GM18907 (cell line): Measurements from ENCODE around the gene MACROH2A1.
"Not testable (repeated sequence)": the region's sequence is repeated elsewhere in the genome, so short reads cannot be mapped to it uniquely, and the experiment has no call there.

Source experiments
- ATAC-seq: cut with Tn5 transposase; IDR thresholded peaks from one replicate; pipeline ENCODE4 v1.9.1; 2021; ENCODE audit warnings: mild to moderate bottlenecking, moderate library complexity; ENCODE audit not compliant: unreplicated experiment

MACROH2A1 gene

DNA sequence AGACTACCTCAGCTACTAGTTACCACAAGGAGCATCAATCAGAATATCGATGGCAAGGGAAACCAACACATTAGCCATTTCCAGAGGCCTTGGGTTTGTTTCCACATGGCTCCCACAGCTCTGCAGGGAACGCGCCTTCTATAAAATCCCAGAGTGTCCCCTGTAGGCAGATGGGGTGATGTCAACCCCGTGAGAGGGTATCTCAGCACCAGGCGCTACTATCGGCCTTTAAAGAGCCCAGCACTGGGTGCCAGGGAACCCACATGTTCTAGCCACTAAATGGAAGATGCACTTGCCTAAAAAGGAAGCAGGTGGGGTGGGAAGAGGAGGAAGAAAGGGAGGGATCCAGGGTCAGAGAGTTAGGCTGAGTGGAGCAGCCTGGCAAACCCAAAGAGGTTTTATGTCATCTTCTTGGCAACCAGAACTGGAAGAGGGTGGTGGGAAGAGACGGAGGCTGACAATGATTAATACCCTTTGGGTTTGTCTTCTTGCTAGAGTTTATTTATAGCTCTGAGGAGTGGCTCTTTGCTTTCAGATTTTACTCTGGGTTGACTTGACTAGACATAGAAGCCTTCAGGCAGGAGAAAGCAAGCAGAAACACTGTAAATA lies 19.9 kb downstream of the MACROH2A1 start:
- ATAC-seq, result no peak

DNA sequence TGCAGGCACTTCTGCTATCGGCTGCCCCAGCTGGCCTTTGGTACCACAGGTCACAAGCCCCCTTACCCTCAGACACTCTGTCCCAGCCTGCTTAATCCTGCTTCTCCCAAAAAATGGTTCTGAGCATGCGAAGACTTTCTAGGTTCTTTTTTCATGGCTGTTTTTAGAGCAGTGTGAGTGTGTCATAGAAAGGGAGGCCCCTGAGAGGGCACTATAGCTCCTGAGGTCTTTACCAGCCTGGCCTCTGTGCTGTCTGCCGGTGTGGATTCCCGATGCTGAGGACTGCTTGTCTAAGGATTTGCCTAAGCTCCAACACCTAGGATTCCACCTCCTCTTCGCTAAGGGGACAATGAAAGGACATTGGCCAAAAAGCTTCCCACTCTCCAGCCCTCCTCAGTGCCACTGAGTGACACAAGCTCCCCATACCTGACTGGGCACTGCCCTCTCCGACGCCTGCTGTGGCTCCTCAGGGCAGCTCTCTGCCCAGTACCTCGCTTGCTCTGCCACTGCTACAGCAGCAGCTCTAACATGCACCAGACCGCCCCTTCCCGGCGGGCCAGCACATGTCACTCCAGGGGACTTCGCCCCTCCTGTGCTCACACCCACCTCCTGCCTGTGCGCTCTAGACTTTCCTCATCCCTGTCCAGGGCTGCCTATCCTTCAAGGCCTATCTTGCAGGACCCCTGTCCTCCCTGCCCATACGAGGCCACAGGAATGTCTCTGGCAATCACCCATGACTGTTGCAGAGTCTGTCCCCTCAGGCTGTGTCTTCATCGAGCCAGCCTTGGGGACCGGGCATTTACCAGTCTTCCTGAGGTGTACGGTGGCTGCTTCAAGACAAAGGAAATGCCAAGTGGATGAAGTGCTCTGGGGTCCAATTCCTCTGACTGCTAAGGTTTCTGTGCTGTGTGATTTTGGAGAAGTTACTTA lies 21.0 kb downstream of the MACROH2A1 start:
- no peak for ATAC-seq

DNA sequence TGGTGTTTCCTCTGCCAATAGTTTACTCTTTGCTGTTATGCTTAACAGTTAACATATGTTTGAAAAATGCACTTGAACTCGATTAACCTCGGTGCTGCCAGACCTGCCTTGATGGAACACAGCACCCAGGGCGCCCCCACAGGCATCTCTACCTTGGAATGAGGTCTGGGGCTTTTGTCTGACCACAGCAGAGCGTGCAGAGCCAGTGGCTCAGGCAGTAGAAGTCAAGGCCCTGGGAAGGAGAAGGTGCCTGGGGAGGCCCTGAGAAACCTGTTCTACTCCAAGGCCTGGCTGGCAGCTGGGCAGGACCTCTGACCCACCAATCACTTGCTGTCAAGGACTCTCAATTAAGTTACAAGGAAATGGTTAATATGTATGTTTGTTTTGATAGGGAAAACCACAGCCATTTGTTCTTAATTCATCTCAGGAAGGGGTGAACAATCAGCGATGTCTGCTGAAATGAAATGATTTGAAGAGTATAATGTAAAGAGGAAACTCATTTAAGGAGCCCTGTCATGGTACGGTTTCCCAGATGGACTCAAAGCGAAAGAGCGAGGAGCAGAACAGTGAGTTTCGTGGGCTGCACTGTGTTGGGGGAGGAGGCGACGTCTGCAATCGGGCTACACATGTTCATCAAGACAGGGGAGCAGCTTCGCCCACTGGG lies 21.9 kb downstream of the MACROH2A1 start:
- peak; percentile 74 for ATAC-seq

DNA sequence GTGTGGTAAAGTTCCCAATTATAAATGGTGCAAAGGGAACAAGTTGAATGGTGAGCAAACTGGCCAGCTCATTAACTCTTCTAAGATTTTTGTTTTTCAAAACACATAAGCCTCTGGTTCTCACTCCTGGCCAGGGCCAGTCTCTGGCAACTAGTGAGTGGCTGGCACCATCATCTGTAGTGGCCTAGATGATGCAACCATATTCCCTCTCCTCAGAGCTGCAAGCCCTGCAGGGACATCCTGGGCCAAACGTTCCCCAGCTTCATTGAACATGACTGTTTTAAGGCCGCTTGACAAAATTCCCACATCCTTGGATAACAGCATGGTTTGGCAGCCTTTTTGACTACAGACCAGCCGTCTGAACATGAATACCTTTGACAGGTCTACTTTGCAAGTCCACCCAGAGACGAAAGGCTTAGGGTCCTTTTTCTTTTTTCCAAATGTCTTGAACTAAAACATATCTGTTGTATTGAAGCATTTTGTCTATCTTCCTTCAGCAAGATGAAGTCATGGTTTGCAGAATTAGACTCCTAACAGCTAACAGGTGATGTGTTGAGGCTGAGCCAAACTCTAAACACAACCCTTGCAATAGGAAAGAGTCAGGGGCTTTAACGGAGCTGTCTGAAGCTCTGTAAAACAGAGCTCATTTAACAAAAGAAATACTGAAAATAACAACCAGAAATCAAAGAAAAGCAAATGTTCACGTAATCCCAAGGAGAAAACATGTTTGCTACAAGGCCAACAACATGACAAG lies 23.8 kb downstream of the MACROH2A1 start:
- no peak for ATAC-seq

DNA sequence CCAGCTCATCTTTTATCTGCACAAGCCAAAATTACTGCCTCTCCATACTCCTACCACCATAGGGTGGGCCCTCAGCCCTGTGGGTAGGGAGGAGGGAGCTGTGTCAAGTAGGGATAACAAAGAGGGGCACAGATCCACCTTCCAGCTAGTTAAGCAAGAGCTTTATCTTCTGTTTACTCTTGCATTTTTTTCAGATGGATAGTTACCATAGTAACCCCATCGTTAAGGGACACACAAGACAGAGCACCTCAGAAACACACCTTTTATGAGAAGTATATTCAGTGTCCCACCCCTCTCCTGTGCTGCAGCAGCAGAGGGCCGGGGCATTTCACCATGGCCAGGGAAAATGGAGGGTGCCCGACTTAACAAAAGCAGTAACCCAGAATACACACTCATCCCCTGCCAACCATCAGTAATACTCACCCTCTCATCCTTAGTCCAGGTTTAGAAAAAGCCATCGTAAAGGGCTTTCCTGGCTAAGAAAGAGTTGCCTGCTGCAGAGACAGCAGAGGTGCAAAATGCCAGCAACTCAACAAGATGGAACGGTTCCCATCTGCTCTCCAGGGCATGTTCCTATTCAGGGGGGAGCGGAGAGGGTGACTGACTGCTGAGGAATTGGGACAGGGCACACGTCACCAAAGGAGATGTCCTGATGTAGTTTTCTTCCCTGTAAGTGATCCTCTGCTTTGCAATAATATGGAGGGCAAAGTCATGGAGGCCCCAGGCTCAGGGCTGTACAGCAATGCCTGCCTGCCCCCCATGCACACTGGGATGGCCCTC lies 25.1 kb downstream of the MACROH2A1 start:
- ATAC-seq, result no peak

DNA sequence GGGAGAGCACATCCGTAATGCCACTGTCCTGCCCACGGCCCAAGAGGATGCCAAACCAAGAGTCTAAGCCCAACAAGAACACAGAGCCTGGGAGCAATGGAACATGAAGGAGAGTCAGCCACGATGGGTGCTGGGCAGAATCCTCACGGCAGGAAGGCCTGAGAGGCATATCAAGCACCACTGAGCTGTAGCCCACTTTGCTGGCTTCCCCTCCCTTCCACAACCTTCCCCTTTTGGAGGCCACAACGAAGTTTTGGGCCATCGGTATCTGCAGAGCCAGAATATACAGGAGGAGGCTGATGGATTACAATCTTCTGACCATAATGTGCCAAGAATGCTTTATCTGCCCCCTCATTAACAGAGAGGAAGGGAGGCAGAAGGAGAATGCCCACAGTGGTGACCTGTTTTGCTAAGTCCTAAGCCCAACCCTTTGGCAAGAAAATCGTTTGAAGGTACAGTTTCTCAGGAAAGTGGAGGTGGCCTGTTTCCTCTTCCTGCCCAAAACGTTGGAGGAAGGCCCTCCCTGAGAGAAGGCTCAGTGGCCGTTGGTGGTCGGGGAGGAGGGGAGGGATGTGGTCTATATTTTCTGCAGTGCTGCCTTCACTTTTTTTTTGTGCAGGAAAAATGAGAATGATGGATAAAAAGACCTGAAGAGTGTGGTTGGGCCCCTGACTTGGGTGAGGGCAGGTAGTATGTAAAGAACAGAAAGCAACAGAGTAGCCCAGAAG lies 26.2 kb downstream of the MACROH2A1 start:
- no peak for ATAC-seq

DNA sequence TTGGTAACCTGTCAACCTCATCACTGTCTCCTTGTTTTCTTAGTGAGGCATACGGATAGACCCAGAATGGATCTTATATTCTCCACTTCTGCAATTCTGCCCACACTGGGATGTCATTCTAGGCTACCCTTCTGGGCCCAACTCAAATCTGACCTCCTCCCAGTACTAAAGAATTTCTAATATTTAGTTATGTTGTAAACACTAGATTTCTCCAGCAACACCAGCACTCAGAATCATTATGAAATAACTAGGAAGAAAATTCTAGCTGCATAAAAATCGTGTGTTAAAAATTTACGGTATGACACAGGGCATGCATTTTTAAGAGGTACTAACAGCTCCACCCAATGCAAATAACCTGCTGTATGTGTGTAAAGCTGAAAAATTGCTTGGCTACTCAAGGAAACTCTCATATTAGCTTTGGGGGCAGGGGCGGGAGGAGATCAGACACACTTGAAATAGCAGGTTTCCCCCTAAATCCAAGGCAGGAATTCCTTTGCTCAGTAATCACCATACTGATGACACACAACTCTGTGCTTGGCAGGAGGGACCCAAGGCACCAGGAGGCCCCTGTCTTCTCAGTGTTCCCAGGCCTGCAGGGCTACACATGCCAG lies 27.3 kb downstream of the MACROH2A1 start:
- ATAC-seq, result no peak

DNA sequence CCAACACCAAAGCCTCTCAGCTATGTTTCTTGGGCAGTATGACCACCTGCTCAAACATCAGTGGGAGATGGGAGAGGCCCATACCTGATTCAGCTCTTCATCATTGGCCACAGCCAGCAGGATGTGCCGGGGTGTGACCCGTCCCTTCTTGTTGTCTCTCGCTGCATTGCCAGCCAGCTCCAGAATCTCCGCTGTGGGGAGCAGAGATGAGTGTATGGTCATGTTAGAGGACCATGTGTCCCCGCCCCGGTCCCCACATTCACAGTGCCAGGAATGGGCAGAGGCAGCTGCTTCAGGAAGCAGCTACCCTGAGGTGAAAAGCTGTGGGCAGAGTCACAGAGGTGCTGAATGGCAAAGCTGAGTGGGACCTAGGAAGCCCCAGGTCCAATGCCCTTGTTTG lies 29.1 kb downstream of the MACROH2A1 start:
- no peak for ATAC-seq

DNA sequence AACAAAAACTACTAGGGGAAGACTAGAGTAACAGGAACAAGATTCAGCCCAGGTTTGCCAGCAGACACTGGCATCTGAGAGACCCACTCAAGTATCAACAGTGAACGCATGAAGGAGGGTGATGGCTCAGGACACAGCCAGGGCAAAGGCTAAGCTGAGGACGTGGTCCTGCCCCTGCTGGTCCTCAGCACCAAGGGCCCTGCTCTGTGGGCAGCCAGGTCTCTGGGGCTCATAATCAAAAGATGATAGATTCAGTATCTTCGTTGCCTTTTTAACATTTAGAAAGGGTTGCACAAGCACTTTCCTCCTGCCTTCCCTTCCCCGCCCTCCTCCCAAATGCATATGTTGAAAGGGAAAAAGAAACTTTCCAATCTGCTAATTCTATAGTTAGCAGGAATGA lies 31.5 kb downstream of the MACROH2A1 start:
- ATAC-seq, result no peak

DNA sequence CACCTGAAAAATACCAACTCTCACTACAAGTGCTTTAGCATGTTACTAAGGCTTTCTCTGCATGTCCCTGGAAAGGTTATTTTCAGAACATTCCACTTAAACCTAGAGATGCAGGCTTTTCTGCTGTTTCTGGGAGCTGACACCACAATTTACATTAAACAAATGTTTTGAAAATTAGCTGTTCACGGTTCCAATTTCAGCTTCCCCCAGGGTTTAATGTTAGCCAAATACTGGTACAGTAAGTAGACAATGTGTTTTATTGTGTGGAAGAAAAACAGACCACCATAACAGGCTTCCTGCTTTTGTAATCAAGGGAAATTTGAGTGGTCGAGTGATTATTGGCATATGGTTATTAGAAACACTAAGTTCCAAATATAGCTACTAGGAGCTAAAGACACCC lies 32.0 kb downstream of the MACROH2A1 start:
- no peak for ATAC-seq

DNA sequence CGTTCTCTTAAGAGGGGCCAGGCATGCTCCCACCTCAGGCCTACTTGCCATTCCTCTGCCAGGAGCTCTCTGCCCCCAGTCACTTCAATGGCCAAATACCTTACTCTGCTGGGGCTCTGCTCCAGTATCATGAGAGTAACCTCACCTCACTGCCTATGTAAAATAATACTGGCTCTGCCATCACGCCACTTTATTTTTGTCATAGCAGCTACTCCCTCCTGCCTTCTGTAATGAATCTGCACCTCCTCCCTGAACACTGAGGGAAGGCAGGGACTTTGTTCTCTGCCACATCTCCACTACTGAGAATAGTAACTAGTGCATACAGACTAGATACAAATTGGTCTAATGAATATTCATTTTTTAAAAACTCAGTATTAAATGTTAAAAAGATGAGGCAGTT lies 33.8 kb downstream of the MACROH2A1 start:
- no peak for ATAC-seq

DNA sequence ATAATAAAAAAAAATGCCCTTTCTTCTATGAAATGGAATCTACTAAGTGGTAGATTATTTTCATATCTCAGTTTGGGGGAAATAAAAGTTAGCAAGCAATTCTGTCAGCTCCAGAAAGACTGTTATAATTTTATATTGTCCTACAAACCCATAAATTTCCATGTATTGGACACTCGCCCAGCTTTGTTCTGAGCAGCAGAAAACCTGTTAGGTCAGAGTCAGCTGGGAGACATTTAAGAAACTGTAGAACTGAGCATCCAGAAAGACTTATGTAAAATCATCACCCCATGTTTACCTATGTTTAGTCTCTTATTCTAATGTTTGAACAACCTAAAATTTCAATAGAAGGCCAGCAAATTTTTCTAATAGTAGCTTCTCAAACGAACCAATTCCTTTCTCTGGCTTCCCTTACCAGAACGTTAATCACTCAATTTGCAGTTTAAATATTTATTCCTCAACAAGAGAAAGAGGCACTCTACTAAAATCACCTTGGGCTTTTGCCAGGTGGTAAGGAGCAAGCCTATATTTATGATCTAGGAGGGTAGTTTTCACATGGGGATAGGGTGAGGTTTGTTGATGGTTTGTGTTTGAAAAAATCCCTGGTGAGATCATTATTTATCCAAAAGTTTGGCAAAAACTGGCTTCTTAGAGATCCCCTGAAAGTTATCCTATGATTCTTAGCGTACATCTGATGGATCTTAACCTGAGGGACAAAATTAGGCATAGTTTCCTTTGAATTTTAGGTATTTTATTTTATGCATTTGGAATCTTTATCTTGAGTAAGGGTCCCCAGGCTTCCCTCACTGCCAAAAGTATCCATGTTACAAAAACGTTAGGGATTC lies 34.4 kb downstream of the MACROH2A1 start:
- no peak for ATAC-seq

DNA sequence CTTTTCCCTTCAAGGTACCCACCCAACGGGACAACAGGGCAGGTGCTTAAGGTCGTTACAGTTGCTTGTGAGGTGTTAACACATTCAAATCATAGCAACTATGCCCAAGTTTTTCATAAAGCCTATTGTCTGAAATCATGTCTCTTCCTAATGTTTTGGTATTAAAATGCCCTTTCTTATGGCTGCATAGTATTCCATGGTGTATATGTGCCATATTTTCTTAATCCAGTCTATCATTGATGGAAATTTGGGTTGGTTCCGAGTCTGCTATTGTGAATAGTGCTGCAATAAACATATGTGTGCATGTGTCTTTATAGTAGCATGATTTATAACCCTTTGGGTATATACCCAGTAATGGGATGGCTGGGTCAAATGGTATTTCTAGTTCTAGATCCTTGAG lies 35.7 kb downstream of the MACROH2A1 start:
- ATAC-seq, result not testable (repeated sequence)

DNA sequence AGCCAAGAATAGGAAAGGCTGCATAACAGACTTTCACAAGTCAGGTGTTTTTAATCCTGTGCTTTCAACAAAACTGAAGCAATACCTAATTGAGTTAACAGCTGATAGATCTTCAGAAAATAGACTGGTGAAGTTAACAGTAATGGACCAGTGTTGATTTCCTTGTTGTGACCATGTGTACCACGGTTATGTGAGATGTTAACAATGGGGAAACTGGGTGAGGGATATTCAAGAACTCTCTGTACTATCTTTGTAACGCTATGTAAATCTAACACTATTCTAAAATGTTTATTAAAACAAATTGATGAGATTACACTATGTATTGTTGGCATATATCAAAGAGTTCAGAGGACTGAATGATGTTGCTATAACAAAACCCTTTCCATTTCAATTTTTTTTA lies 36.9 kb downstream of the MACROH2A1 start:
- ATAC-seq, result no peak

DNA sequence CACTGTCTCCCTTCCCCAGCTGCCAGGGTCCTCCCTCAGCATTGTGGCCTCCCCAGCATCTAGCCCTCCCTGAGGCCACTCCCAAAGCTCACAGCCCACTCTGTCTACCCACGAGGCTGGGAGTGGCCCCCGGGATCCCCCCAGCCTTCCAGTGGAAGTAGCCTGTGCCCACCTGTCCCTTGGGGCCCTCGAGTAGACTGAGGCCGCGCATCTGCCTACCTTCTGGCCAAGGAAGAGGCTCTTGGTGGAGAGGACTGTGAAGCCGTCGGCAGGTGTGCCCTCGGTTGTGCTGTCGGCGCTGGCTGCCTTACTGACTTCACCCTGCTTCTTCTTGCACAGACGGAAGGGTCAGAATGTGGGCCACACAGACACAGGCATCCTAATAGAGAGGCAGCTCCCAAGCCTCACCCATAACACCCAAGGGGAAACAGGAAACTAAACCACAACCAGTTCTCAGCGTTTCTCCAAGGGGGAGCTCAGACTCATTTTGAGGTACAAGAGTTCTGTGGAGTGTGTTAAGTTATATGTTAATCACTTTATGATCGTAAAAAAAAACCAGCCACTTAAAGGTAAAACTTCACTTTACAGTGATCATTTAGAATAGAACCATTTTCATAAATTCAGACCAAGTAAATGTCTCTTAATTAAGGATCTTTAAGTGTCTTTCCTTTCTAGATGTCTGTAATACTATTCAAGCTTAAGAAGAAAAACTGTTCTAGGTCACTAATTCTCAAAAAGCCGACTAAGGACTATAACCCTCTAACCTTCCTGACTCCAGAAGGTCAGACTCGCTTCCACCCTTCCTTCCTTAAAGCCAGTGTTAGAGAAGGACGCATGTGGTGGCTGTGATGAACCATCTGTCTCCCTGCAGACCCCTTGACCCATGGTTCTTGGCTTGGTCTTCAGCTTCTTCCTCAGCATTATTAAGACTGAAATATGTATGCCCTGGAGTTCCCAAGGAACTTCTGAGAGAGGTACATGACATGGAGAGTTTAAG lies 38.5 kb downstream of the MACROH2A1 start:
- ATAC-seq, result no peak

DNA sequence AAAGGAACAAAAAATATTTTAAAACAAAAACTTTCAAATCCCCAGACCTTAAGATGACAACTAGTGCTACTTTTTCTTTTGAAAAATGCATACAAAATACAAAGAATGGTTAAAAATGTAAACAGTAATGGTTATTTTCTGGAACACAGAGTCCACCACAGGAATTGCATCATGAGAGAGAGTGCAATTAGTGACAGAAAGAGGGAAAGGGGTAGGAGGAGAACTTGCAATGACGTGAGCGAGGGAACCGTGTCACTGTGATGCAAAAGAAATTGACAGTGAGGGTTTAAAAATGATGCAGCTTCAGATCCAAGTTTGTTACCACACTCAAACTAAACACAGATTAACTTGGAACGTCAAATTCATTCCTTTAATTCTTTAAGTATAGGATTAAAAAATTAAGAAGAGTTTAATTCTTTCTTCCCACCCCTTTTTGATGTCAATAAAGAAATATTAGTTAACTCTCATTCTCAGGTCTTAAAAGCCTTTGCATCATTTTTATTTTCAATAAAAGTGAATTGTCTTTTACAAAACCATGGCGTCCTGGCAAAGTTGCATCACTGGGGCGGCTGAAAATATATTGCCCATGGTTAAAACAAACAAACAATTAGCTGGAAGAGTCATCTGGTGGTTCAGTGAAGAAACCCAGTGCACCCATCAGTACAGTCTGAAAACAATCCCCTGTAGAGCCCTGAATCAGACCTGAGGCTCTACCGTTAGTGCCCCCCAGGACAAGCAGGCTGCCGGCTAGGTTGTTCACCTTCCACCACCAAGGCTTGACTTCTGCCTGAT lies 39.5 kb downstream of the MACROH2A1 start:
- ATAC-seq, result no peak
